Heart left ventricle (tissue), 16 donors: ENCODE results near the gene TMEM150A. TPM values are rescaled to one million over a fixed set of nuclear protein-coding genes. Genes with fewer than 3 reads are reported as not detected.

Source experiments
- ATAC-seq, 4 donors: fragments of 200-7000 bp; cut with Tn5 transposase; one replicate each; pipeline ENCODE4 v1.9.1; 2020 to 2022; ENCODE audit warnings: moderate library complexity in 4 of 4, mild to moderate bottlenecking in 3 of 4, moderate number of reproducible peaks in 1 of 4
- DNase-seq, 5 donors: peaks; one replicate each; pipeline ENCODE4 v3.0.0-alpha.2; 2020
- H3K27ac ChIP-seq, 12 donors: fragments of 200-600 bp; sonication (generic) in 4 of 12; one replicate each; pipeline versions ENCODE4 v1.5.0 to v1.8.0; 2016 to 2022; ENCODE audit warnings: mild to moderate bottlenecking in 2 of 12
- H3K27me3 ChIP-seq, 9 donors: fragments of 200-600 bp; sonication (generic) in 2 of 9; one replicate each; pipeline versions ENCODE4 v1.5.1 to v1.8.0; 2016 to 2022; ENCODE audit warnings: mild to moderate bottlenecking in 3 of 9
- H3K36me3 ChIP-seq, 9 donors: fragments of 200-600 bp; sonication (generic) in 2 of 9; one replicate each; pipeline versions ENCODE4 v1.5.0 to v1.8.0; 2018 to 2022; ENCODE audit warnings: mild to moderate bottlenecking in 2 of 9
- H3K4me1 ChIP-seq, 12 donors: fragments of 200-600 bp; sonication (generic) in 4 of 12; one replicate each; pipeline versions ENCODE4 v1.5.0 to v1.8.0; 2016 to 2022; ENCODE audit warnings: mild to moderate bottlenecking in 3 of 12
- H3K4me3 ChIP-seq, 12 donors: fragments of 200-600 bp; sonication (generic) in 4 of 12; one replicate each; pipeline versions ENCODE4 v1.5.0 to v1.8.0; 2017 to 2022; ENCODE audit warnings: mild to moderate bottlenecking in 9 of 12, moderate library complexity in 4 of 12
- H3K9me3 ChIP-seq, 12 donors: fragments of 200-600 bp; sonication (generic) in 4 of 12; one replicate each; pipeline versions ENCODE4 v1.5.0 to v1.8.0; 2016 to 2022; ENCODE audit warnings: mild to moderate bottlenecking in 1 of 12
- CTCF ChIP-seq, 12 donors: fragments of 200-600 bp; sonication (generic) in 4 of 12; IDR thresholded peaks; one replicate each; pipeline versions ENCODE4 v1.5.0 to v1.8.0; 2018 to 2022; ENCODE audit warnings: antibody characterized with exemption in 12 of 12, mild to moderate bottlenecking in 5 of 12
- POLR2A ChIP-seq, 2 donors: fragments of 450-650 bp; IDR thresholded peaks; one replicate each; pipeline ENCODE4 v1.6.1; 2017; ENCODE audit warnings: antibody characterized with exemption in 2 of 2, mild to moderate bottlenecking in 2 of 2, moderate library complexity in 2 of 2
- WGBS, 4 donors: extraction: QIAGEN DNeasy Blood & Tissue Kit in 2 of 4; methylation state at CpG; one replicate each; pipeline versions ENCODE4 v1.1.5 to v1.1.7; 2013 to 2018; 5-methylcytosine and 5-hydroxymethylcytosine counted together
- intact Hi-C, 10 donors: fragments of 100-400 bp; cut with DNase I; formaldehyde crosslinking; loops; one replicate each; pipeline versions ENCODE4 v1.11.1 to v1.14.2; 2022
- polyA plus RNA-seq, 2 donors: library from polyadenylated mRNA; stranded (reverse); fragments of 200-250 nt; gene quantifications; one replicate each; pipeline ENCODE4 v1.2.3, GENCODE V29; 2013
- total RNA-seq, 9 donors: library from RNA; depleted of rRNA in 2 of 9; stranded (reverse); fragments of >200 nt in 2 of 9; fragmentation: NEBNext Ultra II Directional in 3 of 9; extraction: Animal tissue kit (Norgen Biotek cat#: 25700) in 3 of 9; gene quantifications; one replicate each; pipeline versions ENCODE4 v1.1.0 to v1.2.4, GENCODE V29; 2016 to 2023
- donor health status: ischemic (EF 13 %, LVEDD 7.1; RV severe dilation, severe dysfunction).
- donor health status: healthy with polysubstance abuse.
- donor health status: DM: no; HTN: yes; CAD: no.
- donor health status: DM: no; HTN: no; CAD: no.
- donor health status: ischemic (EF 25% LVEDD 6.9; RV normal size, moderate dysfunction).
- donor health status: ischemic (EF 25% LVEDD 5.7; RV mildly dilated, moderate dysfunction).
- donor health status: healthy.
- donor health status: DM: yes; HTN: yes; CAD: no.
- donor health status: ischemic (EF 35%, LVEDD 5.7; RV mildly dilated, moderate dysfunction).
- donor health status: nonischemic (EF 11% LVEDD 7.7; RV severe dilation, severe dysfunction).
- donor health status: DM: yes; HTN: yes; CAD: no.
- donor health status: PGD.
- donor health status: ischemic (EF 29% LVEDD 5.4; RV normal size, mild dysfunction).
- donor health status: nonischemic (EF 23%, LVEDD 6.1; RV moderate dilation, normal function).

TMEM150A gene
- total and polyA plus RNA-seq, 11 donors = 6.4 to 20.8 (median 11.5) TPM

- H3K36me3 ChIP-seq = peaks cover 0 to 43% (median 33%) of the 10 kb centered on the region in 9 donors
- no peaks in the 10 kb centered on the region for H3K9me3 ChIP-seq
- ATAC-seq (no peak), DNase-seq (no peak)
- TF ChIP-seq POLR2A (IDR thresholded peaks at IDR 0.05) (no peak), CTCF (IDR thresholded peaks at IDR 0.05) (no peak)
- H3K27ac ChIP-seq = no peak overlapping the region
- no peaks in the 10 kb centered on the region for H3K27me3 ChIP-seq
- H3K4me1 ChIP-seq = peaks cover 0 to 52% (median 37%) of the 10 kb centered on the region in 12 donors
- intact Hi-C loops = no loop called here
- 69 to 82% (median 75%) methylated on average over 14 of the region's 14 CpGs for WGBS, 4 donors
- no peak overlapping the region for H3K4me3 ChIP-seq
Observed at GRCh38 chr2:85598594-85599340, 3.7 kb downstream of the TMEM150A start.

GRCh38 chr2:85597241-85597640 lies 5.3 kb downstream of the TMEM150A start:
- intact Hi-C loops = no loop called here
- Histone ChIP-seq H3K4me3 (no peak overlapping the region), H3K4me1 (peaks cover 0 to 51% (median 31%) of the 10 kb centered on the region in 12 donors), H3K36me3 (peaks cover 0 to 53% (median 33%) of the 10 kb centered on the region in 9 donors), H3K9me3 (no peaks in the 10 kb centered on the region), H3K27me3 (no peaks in the 10 kb centered on the region), H3K27ac (no peak overlapping the region)
- DNase-seq (no peak), ATAC-seq (no peak)
- WGBS, 4 donors = 68 to 77% (median 71%) methylated on average over 5 of the region's 5 CpGs
- TF ChIP-seq CTCF (IDR thresholded peaks at IDR 0.05) (no peak), POLR2A (IDR thresholded peaks at IDR 0.05) (no peak)

GRCh38 chr2:85596486-85597143 lies 5.9 kb downstream of the TMEM150A start:
- 32 to 53% (median 49%) methylated on average over 3 of the region's 3 CpGs for WGBS, 4 donors
- Histone ChIP-seq H3K27ac (peak overlapping the region in 6 of 12 donors; percentile 87 to 96 (median 92)), H3K36me3 (peaks cover 0 to 53% (median 33%) of the 10 kb centered on the region in 9 donors), H3K9me3 (no peaks in the 10 kb centered on the region), H3K4me1 (peaks cover 0 to 55% (median 34%) of the 10 kb centered on the region in 12 donors), H3K27me3 (no peaks in the 10 kb centered on the region), H3K4me3 (peak overlapping the region; percentile 50 to 91 (median 80))
- intact Hi-C loops = no loop called here
- no peak for ATAC-seq
- no peak for DNase-seq
- TF ChIP-seq CTCF (IDR thresholded peaks at IDR 0.05) (no peak), POLR2A (IDR thresholded peaks at IDR 0.05) (no peak)

- peaks cover 0 to 55% (median 35%) of the 10 kb centered on the region in 12 donors for H3K4me1 ChIP-seq
- intact Hi-C loops = no loop called here
- H3K27ac ChIP-seq = peak overlapping the region; percentile 25 to 96 (median 91)
- peaks cover 0 to 53% (median 32%) of the 10 kb centered on the region in 9 donors for H3K36me3 ChIP-seq
- peak overlapping the region; percentile 50 to 91 (median 80) for H3K4me3 ChIP-seq
- DNase-seq = peak in 1 of 5 donors; percentile 39
- WGBS, 4 donors = 3 to 5% (median 4%) methylated on average over 10 of the region's 10 CpGs
- no peaks in the 10 kb centered on the region for H3K27me3 ChIP-seq
- H3K9me3 ChIP-seq = no peaks in the 10 kb centered on the region
- ATAC-seq = peak in 1 of 4 donors; percentile 1
- TF ChIP-seq CTCF (IDR thresholded peaks at IDR 0.05) (no peak), POLR2A (IDR thresholded peaks at IDR 0.05) (no peak)
Observed at GRCh38 chr2:85596026-85596333, 6.5 kb downstream of the TMEM150A start.
